Sigmoid colon (tissue), 7 donors: ENCODE results near the gene ARAP3. TPM values are rescaled to one million over a fixed set of nuclear protein-coding genes. Genes with fewer than 3 reads are reported as not detected.

Source experiments
- DNase-seq: peaks from one replicate; pipeline ENCODE4 v3.0.0-alpha.2; 2019
- H3K27ac ChIP-seq, 4 donors: fragments of 200-600 bp; sonication (generic); one replicate each; pipeline ENCODE4 v1.5.1; 2016 to 2019; ENCODE audit warnings: mild to moderate bottlenecking in 1 of 4
- H3K27me3 ChIP-seq, 3 donors: fragments of 200-600 bp; sonication (generic); one replicate each; pipeline ENCODE4 v1.5.1; 2019; ENCODE audit warnings: mild to moderate bottlenecking in 1 of 3
- H3K36me3 ChIP-seq, 4 donors: fragments of 200-600 bp; sonication (generic); one replicate each; pipeline ENCODE4 v1.5.1; 2016 to 2019
- H3K4me1 ChIP-seq, 4 donors: fragments of 200-600 bp; sonication (generic); one replicate each; pipeline ENCODE4 v1.5.1; 2017 to 2019
- H3K4me3 ChIP-seq, 4 donors: fragments of 200-600 bp; sonication (generic); one replicate each; pipeline ENCODE4 v1.5.1; 2017 to 2019; ENCODE audit warnings: mild to moderate bottlenecking in 2 of 4, moderate library complexity in 1 of 4
- H3K9me3 ChIP-seq, 4 donors: fragments of 200-600 bp in 3 of 4; sonication (generic) in 3 of 4; one replicate each; pipeline versions ENCODE4 v1.5.1 to v1.6.1; 2013 to 2019
- CTCF ChIP-seq, 4 experiments: fragments of 450-650 bp in 3 of 4; fragments of 200-600 bp in 1 of 4; IDR thresholded peaks; one replicate each; pipeline ENCODE4 v1.5.1; 2016 to 2019; ENCODE audit warnings: antibody characterized with exemption in 4 of 4, mild to moderate bottlenecking in 3 of 4, moderate library complexity in 2 of 4
- EP300 ChIP-seq, 4 donors: sonication (generic); formaldehyde crosslinking; IDR thresholded peaks; one replicate each; pipeline ENCODE4 v1.6.1; 2017; ENCODE audit warnings: antibody characterized with exemption in 4 of 4
- POLR2A ChIP-seq, 2 donors: fragments of 450-650 bp; IDR thresholded peaks; one replicate each; pipeline ENCODE4 v1.6.1; 2016; ENCODE audit warnings: antibody characterized with exemption in 2 of 2, mild to moderate bottlenecking in 2 of 2, moderate library complexity in 2 of 2
- POLR2AphosphoS5 ChIP-seq, 4 donors: sonication (generic); formaldehyde crosslinking; IDR thresholded peaks; one replicate each; pipeline ENCODE4 v1.6.1; 2017; ENCODE audit warnings: antibody characterized with exemption in 4 of 4
- WGBS, 2 donors: extraction: QIAGEN DNeasy Blood & Tissue Kit; methylation state at CpG; one replicate each; pipeline ENCODE4 v1.1.7; 2013; 5-methylcytosine and 5-hydroxymethylcytosine counted together
- intact Hi-C: fragments of 100-400 bp; cut with DNase I; formaldehyde crosslinking; loops from one replicate; pipeline ENCODE4 v1.15.1; 2023
- polyA plus RNA-seq, 3 donors: library from polyadenylated mRNA; stranded (reverse); fragments of 200-250 nt; gene quantifications; one replicate each; pipeline ENCODE4 v1.2.3, GENCODE V29; 2013
- total RNA-seq, 4 donors: library from RNA; depleted of rRNA; stranded (reverse); fragments of >200 nt; gene quantifications; one replicate each; pipeline ENCODE4 v1.1.0, GENCODE V29; 2016
- donor health status: healthy with polysubstance abuse.
- donor health status: Bipolar disorder and iron deficiency.
- donor health status: healthy.

ARAP3 gene
- total and polyA plus RNA-seq, 7 donors, result 1.2 to 7.8 (median 3.4) TPM

- Histone ChIP-seq H3K27ac (no peak overlapping the region), H3K4me1 (peaks cover 0 to 15% (median 11%) of the 10 kb centered on the region in 4 donors), H3K4me3 (no peak overlapping the region), H3K27me3 (no peaks in the 10 kb centered on the region), H3K9me3 (no peaks in the 10 kb centered on the region), H3K36me3 (peaks cover 0 to 49% (median 3%) of the 10 kb centered on the region in 4 donors)
- WGBS, 2 donors, result 93 to 97% methylated on average over 5 of the region's 5 CpGs
- TF ChIP-seq CTCF (IDR thresholded peaks at IDR 0.05), result no peak
- no peak for TF ChIP-seq POLR2AphosphoS5 (IDR thresholded peaks at IDR 0.05)
- TF ChIP-seq EP300 (IDR thresholded peaks at IDR 0.05), result no peak
- TF ChIP-seq POLR2A (IDR thresholded peaks at IDR 0.05), result no peak
- intact Hi-C loops, result no loop called here
- no peak for DNase-seq
These were observed 34.8 kb downstream of the ARAP3 start for GRCh38 chr5:141647242-141647641.

DNA sequence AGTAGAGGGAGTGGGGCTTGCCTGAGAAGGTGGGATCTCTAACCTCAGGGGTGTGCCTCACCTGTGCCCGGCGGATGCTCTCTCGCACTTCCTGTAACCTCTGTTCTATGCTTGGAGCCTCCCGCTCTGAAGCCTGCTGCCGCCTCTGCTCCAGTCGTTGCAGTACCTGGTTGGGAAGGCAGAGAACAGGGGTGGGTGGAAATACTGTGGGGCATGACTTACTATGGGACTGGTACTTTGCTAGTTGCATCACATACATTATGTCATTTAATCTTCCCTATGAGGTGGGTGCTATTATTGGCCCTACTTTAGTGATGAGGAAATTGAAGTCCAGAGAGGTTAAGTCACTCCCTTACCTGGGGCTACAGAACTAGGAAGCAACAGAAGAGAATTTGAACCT, 36.0 kb downstream of the ARAP3 start:
- TF ChIP-seq POLR2A (IDR thresholded peaks at IDR 0.05) (no peak), EP300 (IDR thresholded peaks at IDR 0.05) (no peak), POLR2AphosphoS5 (IDR thresholded peaks at IDR 0.05) (no peak), CTCF (IDR thresholded peaks at IDR 0.05) (no peak)
- 92 to 94% methylated on average over 6 of the region's 6 CpGs for WGBS, 2 donors
- intact Hi-C loops, result no loop called here
- H3K9me3 ChIP-seq, result no peaks in the 10 kb centered on the region
- H3K4me3 ChIP-seq, result no peak overlapping the region
- H3K4me1 ChIP-seq, result peaks cover 0 to 9% (median 8%) of the 10 kb centered on the region in 4 donors
- no peak overlapping the region for H3K27ac ChIP-seq
- peaks cover 0 to 54% (median 5%) of the 10 kb centered on the region in 4 donors for H3K36me3 ChIP-seq
- no peak for DNase-seq
- H3K27me3 ChIP-seq, result no peaks in the 10 kb centered on the region

- no peak for DNase-seq
- 90 to 91% methylated on average over 2 of the region's 2 CpGs for WGBS, 2 donors
- H3K27ac ChIP-seq, result no peak overlapping the region
- H3K9me3 ChIP-seq, result no peaks in the 10 kb centered on the region
- H3K4me3 ChIP-seq, result no peak overlapping the region
- H3K4me1 ChIP-seq, result peaks cover 0 to 12% (median 11%) of the 10 kb centered on the region in 4 donors
- intact Hi-C loops, result no loop called here
- no peak for TF ChIP-seq POLR2AphosphoS5 (IDR thresholded peaks at IDR 0.05)
- no peak for TF ChIP-seq EP300 (IDR thresholded peaks at IDR 0.05)
- TF ChIP-seq POLR2A (IDR thresholded peaks at IDR 0.05), result no peak
- no peak for TF ChIP-seq CTCF (IDR thresholded peaks at IDR 0.05)
- peaks cover 0 to 42% (median 7%) of the 10 kb centered on the region in 4 donors for H3K36me3 ChIP-seq
- peaks cover 0 to 17% (median 7%) of the 10 kb centered on the region in 3 donors for H3K27me3 ChIP-seq
These were observed 40.3 kb downstream of the ARAP3 start for GRCh38 chr5:141641634-141642267.

- H3K4me3 ChIP-seq, result no peak overlapping the region
- no peak for TF ChIP-seq POLR2A (IDR thresholded peaks at IDR 0.05)
- TF ChIP-seq EP300 (IDR thresholded peaks at IDR 0.05), result no peak
- no peak for TF ChIP-seq CTCF (IDR thresholded peaks at IDR 0.05)
- TF ChIP-seq POLR2AphosphoS5 (IDR thresholded peaks at IDR 0.05), result no peak
- H3K36me3 ChIP-seq, result peaks cover 0 to 32% (median 7%) of the 10 kb centered on the region in 4 donors
- H3K4me1 ChIP-seq, result peaks cover 0 to 18% (median 15%) of the 10 kb centered on the region in 4 donors
- intact Hi-C loops, result no loop called here
- H3K27ac ChIP-seq, result no peak overlapping the region
- 86 to 90% methylated on average over 9 of the region's 9 CpGs for WGBS, 2 donors
- H3K27me3 ChIP-seq, result peaks cover 0 to 17% (median 7%) of the 10 kb centered on the region in 3 donors
- DNase-seq, result no peak
- H3K9me3 ChIP-seq, result no peaks in the 10 kb centered on the region
These were observed 41.3 kb downstream of the ARAP3 start for GRCh38 chr5:141640698-141641097.
